Endodermal cell (in vitro differentiated cells): ENCODE data around the gene CTNNA2. TPM values are rescaled to one million over a fixed set of nuclear protein-coding genes. Genes with fewer than 3 reads are reported as not detected.

Experiments
- DNase-seq: peaks from one replicate; pipeline ENCODE4 v3.0.0-alpha.2; 2017
- H3K27ac ChIP-seq: 2 replicates; pipeline ENCODE4 v1.5.1; 2013; ENCODE audit warnings: mild to moderate bottlenecking, low read depth, low read length, moderate library complexity
- H3K27me3 ChIP-seq: 2 replicates; pipeline ENCODE4 v1.6.1; 2013; ENCODE audit warnings: mild to moderate bottlenecking, low read length, moderate library complexity; ENCODE audit not compliant: insufficient read depth, control insufficient read depth, poor library complexity, severe bottlenecking
- H3K36me3 ChIP-seq: 2 replicates; pipeline ENCODE4 v1.7.0; 2013; ENCODE audit warnings: mild to moderate bottlenecking, low read length, moderate library complexity; ENCODE audit not compliant: control insufficient read depth, insufficient read depth
- H3K4me1 ChIP-seq: one replicate; pipeline ENCODE4 v1.7.0; 2013; ENCODE audit warnings: low read length; ENCODE audit not compliant: control insufficient read depth, insufficient read depth
- H3K4me3 ChIP-seq: 2 replicates; pipeline ENCODE4 v1.5.1; 2013; ENCODE audit warnings: mild to moderate bottlenecking, low read length, moderate library complexity
- H3K9ac ChIP-seq: 2 replicates; pipeline ENCODE4 v1.6.1; 2013; ENCODE audit warnings: mild to moderate bottlenecking, low read length, moderate library complexity; ENCODE audit not compliant: poor library complexity, severe bottlenecking; ENCODE audit errors: extremely low read depth
- H3K9me3 ChIP-seq: 2 replicates; pipeline ENCODE4 v1.6.1; 2013; ENCODE audit warnings: mild to moderate bottlenecking, low read length, moderate library complexity; ENCODE audit not compliant: control insufficient read depth
- H3K27ac Mint-ChIP-seq: 2 replicates; pipeline ENCODE4 v1.8.0; 2020; ENCODE audit warnings: mixed read lengths
- H3K27me3 Mint-ChIP-seq: 2 replicates; pipeline ENCODE4 v1.8.0; 2021; ENCODE audit warnings: mild to moderate bottlenecking, mixed read lengths; ENCODE audit not compliant: insufficient read depth
- H3K36me3 Mint-ChIP-seq: 2 replicates; pipeline ENCODE4 v1.8.0; 2020; ENCODE audit warnings: low read depth, mixed read lengths
- H3K4me1 Mint-ChIP-seq: 2 replicates; pipeline ENCODE4 v1.8.0; 2020; ENCODE audit warnings: mixed read lengths
- H3K4me3 Mint-ChIP-seq: 2 replicates; pipeline ENCODE4 v1.8.0; 2020; ENCODE audit warnings: mild to moderate bottlenecking, moderate library complexity, mixed read lengths
- H3K9me3 Mint-ChIP-seq: 2 replicates; pipeline ENCODE4 v1.8.0; 2020; ENCODE audit warnings: mild to moderate bottlenecking, mixed read lengths
- WGBS, 2 experiments: methylation state at CpG; one replicate each; pipeline versions ENCODE4 v1.1.5 to v1.1.7; 2013; ENCODE audit warnings: missing lambda C conversion rate in 2 of 2, mixed read lengths in 1 of 2; ENCODE audit not compliant: insufficient coverage in 1 of 2, insufficient read length in 1 of 2; 5-methylcytosine and 5-hydroxymethylcytosine counted together
- total RNA-seq, 2 donors: library from RNA; stranded (reverse); fragmentation: NEBNext Ultra II Directional in 1 of 2; extraction: Animal tissue kit (Norgen Biotek cat#: 25700) in 1 of 2; gene quantifications; 2 replicates in 1 of 2; 3 replicates in 1 of 2; pipeline ENCODE4 v1.2.1, GENCODE V29; 2021
- TF ChIP-seq, protein P1 (sequence below): fragments of 200-600 bp; sonication (generic); conservative IDR thresholded peaks from 2 replicates; pipeline ENCODE4 v1.5.0; 2021; ENCODE audit warnings: antibody characterized with exemption, mild to moderate bottlenecking

The CTNNA2 gene
- total RNA-seq, 2 donors from 2014 or later: 7.7 to 9.8 TPM

DNA sequence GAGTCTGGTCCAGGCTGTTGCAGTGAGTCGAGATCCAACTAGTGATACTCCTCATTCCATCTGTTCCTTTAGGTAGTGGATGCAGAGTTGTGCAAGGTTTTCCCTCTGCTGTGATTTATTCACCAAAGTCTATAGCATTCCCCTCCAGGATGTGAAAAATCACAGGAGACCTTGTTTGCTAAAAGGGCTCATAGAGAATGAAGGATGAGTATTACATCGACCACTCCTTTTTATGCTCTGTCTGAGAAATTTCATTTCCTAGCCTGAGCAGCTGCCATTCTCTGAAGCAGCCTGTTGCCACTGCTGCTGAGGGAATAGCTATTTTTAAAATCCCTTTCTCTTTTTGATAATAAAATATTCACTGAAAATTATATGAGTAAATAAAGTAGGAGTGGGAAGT is 925.8 kb downstream of the CTNNA2 start:
- no peaks in the 10 kb centered on the region for H3K9me3 ChIP-seq
- no peaks in the 10 kb centered on the region for H3K4me1 Mint-ChIP-seq
- no peaks in the 10 kb centered on the region for H3K9me3 Mint-ChIP-seq
- H3K36me3 Mint-ChIP-seq: no peaks in the 10 kb centered on the region
- 93 to 94% methylated on average over 2 of the region's 2 CpGs for WGBS, 2 experiments
- H3K27me3 ChIP-seq: no peaks in the 10 kb centered on the region
- H3K9ac ChIP-seq: no peak overlapping the region
- H3K27me3 Mint-ChIP-seq: no peaks in the 10 kb centered on the region
- H3K4me3 ChIP-seq: no peak overlapping the region
- DNase-seq: no peak
- TF ChIP-seq, protein P1, sequence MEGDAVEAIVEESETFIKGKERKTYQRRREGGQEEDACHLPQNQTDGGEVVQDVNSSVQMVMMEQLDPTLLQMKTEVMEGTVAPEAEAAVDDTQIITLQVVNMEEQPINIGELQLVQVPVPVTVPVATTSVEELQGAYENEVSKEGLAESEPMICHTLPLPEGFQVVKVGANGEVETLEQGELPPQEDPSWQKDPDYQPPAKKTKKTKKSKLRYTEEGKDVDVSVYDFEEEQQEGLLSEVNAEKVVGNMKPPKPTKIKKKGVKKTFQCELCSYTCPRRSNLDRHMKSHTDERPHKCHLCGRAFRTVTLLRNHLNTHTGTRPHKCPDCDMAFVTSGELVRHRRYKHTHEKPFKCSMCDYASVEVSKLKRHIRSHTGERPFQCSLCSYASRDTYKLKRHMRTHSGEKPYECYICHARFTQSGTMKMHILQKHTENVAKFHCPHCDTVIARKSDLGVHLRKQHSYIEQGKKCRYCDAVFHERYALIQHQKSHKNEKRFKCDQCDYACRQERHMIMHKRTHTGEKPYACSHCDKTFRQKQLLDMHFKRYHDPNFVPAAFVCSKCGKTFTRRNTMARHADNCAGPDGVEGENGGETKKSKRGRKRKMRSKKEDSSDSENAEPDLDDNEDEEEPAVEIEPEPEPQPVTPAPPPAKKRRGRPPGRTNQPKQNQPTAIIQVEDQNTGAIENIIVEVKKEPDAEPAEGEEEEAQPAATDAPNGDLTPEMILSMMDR: no peak
- H3K27ac Mint-ChIP-seq: no peak overlapping the region
- H3K4me3 Mint-ChIP-seq: no peak overlapping the region
- H3K36me3 ChIP-seq: no peaks in the 10 kb centered on the region
- no peaks in the 10 kb centered on the region for H3K4me1 ChIP-seq
- H3K27ac ChIP-seq: no peak overlapping the region

DNA sequence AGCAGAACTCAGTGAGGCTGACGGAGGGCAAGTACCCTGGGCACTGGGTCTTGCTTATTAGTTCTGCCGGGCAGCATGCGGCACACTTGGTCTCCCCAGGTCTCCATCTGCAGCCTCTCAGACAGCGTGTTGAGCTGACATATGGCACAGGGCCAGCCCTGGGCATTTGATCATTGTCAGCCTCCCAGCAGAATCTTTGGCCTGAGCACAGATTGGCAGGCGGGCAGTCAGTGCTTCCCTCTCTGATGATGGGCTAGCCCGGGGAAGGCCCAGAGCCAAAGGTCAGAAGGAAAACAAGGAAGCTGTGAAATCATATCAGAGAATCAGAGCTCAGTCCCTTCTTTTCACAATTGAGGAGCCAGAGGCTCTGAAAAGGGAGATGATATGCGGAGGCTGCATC is 941.8 kb downstream of the CTNNA2 start:
- Histone ChIP-seq H3K9ac (no peak overlapping the region), H3K4me1 (peaks cover 7% of the 10 kb centered on the region), H3K27me3 (no peaks in the 10 kb centered on the region), H3K4me3 (peak overlapping the region; percentile 24), H3K36me3 (no peaks in the 10 kb centered on the region), H3K9me3 (no peaks in the 10 kb centered on the region), H3K27ac (no peak overlapping the region)
- TF ChIP-seq, protein P1: no peak
- H3K9me3 Mint-ChIP-seq: no peaks in the 10 kb centered on the region
- no peaks in the 10 kb centered on the region for H3K27me3 Mint-ChIP-seq
- no peak overlapping the region for H3K27ac Mint-ChIP-seq
- H3K36me3 Mint-ChIP-seq: no peaks in the 10 kb centered on the region
- peaks cover 28% of the 10 kb centered on the region for H3K4me1 Mint-ChIP-seq
- 88 to 100% methylated on average over 2 to 7 of the region's 7 CpGs for WGBS, 2 experiments
- H3K4me3 Mint-ChIP-seq: no peak overlapping the region
- no peak for DNase-seq

DNA sequence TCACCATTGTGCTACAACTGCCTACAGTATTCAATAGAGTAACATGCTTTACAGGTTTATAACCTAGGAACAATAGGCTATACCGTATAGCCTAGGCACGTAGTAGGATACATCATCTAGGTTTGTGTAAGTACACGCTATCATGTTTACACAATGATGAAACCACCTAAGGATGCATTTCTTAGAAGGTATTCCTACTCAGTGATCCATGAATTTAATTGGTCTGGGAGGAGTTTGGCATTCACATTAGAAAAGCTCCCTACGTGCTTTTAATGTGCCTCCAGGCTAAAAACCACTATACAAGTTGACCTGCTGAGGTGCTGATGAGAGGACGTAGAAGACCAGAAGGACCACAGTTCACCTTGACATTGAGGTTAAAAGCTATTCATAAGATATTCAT is 946.2 kb downstream of the CTNNA2 start:
- H3K27ac ChIP-seq: no peak overlapping the region
- Mint-ChIP-seq H3K27ac (no peak overlapping the region), H3K27me3 (no peaks in the 10 kb centered on the region), H3K36me3 (no peaks in the 10 kb centered on the region), H3K4me1 (peaks cover 31% of the 10 kb centered on the region), H3K4me3 (no peak overlapping the region), H3K9me3 (no peaks in the 10 kb centered on the region)
- H3K9ac ChIP-seq: no peak overlapping the region
- no peaks in the 10 kb centered on the region for H3K27me3 ChIP-seq
- 88 to 90% methylated on average over 3 to 5 of the region's 5 CpGs for WGBS, 2 experiments
- no peak overlapping the region for H3K4me3 ChIP-seq
- H3K9me3 ChIP-seq: no peaks in the 10 kb centered on the region
- TF ChIP-seq, protein P1: no peak
- no peaks in the 10 kb centered on the region for H3K4me1 ChIP-seq
- H3K36me3 ChIP-seq: no peaks in the 10 kb centered on the region
- no peak for DNase-seq
